K562 (cell line): ENCODE data around the gene SOWAHA. TPM values are rescaled to one million over a fixed set of nuclear protein-coding genes. Genes with fewer than 3 reads are reported as not detected.

Source experiments
- ATAC-seq: fragments of 200-7000 bp; cut with Tn5 transposase; 3 replicates; pipeline ENCODE4 v1.9.1; 2020; ENCODE audit warnings: moderate library complexity
- BruUV-seq: library from RNA; stranded (reverse); fragments of 400-500 nt; replicated peaks from 2 replicates; lab custom pipeline; 2021; lab: Mats Ljungman, UMichigan
- CTCF ChIA-PET: fragments of 300-600 bp; formaldehyde crosslinking; extraction: SDS; loops from one replicate; lab custom pipeline; 2021; ENCODE audit warnings: low intra/inter-chr PET ratio; lab: Yijun Ruan, JAX
- POLR2A ChIA-PET: fragments of 300-600, 350-650 bp; sonication (Branson Sonifier 250); formaldehyde crosslinking; extraction: SDS; loops from one replicate; lab custom pipeline; 2021; ENCODE audit warnings: antibody characterized with exemption, inconsistent platforms; lab: Yijun Ruan, JAX
- DNase-seq, 4 experiments: peaks; one replicate each; pipeline versions ENCODE4 v3.0.0 to v3.0.0-alpha.2; 2011 to 2018; ENCODE audit warnings: low spot score in 3 of 4, mixed read lengths in 3 of 4; ENCODE audit errors: extremely low read depth in 1 of 4
- FAIRE-seq: peaks from 2 replicates; lab custom pipeline; 2011; peaks lifted over from hg19 to GRCh38; lab: Jason Lieb, UNC
- H2AFZ ChIP-seq: 2 replicates; pipeline ENCODE4 v1.6.0; 2011; ENCODE audit warnings: low read depth, low read length, control low read depth, inconsistent platforms
- H3K27ac ChIP-seq: fragments of 200-600 bp; 3 replicates; pipeline ENCODE4 v1.8.0; 2011; ENCODE audit warnings: low read depth, mild to moderate bottlenecking, control low read depth, inconsistent platforms, low read length, moderate library complexity, mixed read lengths; ENCODE audit errors: extremely low read depth
- H3K27me3 ChIP-seq, 2 experiments: fragments of 300-600 bp in 1 of 2; 2 replicates in 1 of 2; 3 replicates in 1 of 2; pipeline versions ENCODE4 v1.6.0 to v1.8.0; 2011; ENCODE audit warnings: inconsistent platforms in 2 of 2, low read length in 2 of 2, mild to moderate bottlenecking in 1 of 2, mixed read lengths in 1 of 2, moderate library complexity in 1 of 2; ENCODE audit not compliant: control insufficient read depth in 2 of 2, insufficient read depth in 2 of 2
- H3K36me3 ChIP-seq: fragments of 300-600 bp; 3 replicates; pipeline ENCODE4 v1.8.0; 2011; ENCODE audit warnings: mild to moderate bottlenecking, low read length, inconsistent platforms; ENCODE audit not compliant: control insufficient read depth, insufficient read depth
- H3K4me1 ChIP-seq, 2 experiments: fragments of 200-600 bp in 1 of 2; replicated peaks in 1 of 2; 2 replicates in 1 of 2; 3 replicates in 1 of 2; pipeline versions ENCODE4 v1.5.1 to v1.8.0; 2011; ENCODE audit warnings: inconsistent platforms in 2 of 2, low read length in 2 of 2, mild to moderate bottlenecking in 1 of 2, mixed read lengths in 1 of 2, moderate library complexity in 1 of 2; ENCODE audit not compliant: control insufficient read depth in 2 of 2, insufficient read depth in 2 of 2
- H3K4me2 ChIP-seq: 2 replicates; pipeline ENCODE4 v1.6.1; 2011; ENCODE audit warnings: low read length, control low read depth, inconsistent platforms, mixed read lengths; ENCODE audit not compliant: insufficient read depth
- H3K4me3 ChIP-seq: fragments of 200-600 bp; sonication (generic), shearing (Covaris generic); 2 replicates; pipeline ENCODE4 v1.5.1; 2016; ENCODE audit warnings: control low read depth, inconsistent platforms
- H3K79me2 ChIP-seq: fragments of 200-600 bp; 3 replicates; pipeline ENCODE4 v1.8.0; 2011; ENCODE audit warnings: low read length, inconsistent platforms; ENCODE audit not compliant: control insufficient read depth, insufficient read depth
- H3K9ac ChIP-seq, 2 experiments: 2 replicates each; pipeline versions ENCODE4 v1.6.0 to v1.6.1; 2011; ENCODE audit warnings: low read depth in 2 of 2, low read length in 2 of 2, control low read depth in 1 of 2, inconsistent platforms in 1 of 2, mild to moderate bottlenecking in 1 of 2, mixed read lengths in 1 of 2; ENCODE audit not compliant: insufficient read depth in 1 of 2
- H3K9me1 ChIP-seq: one replicate; pipeline ENCODE4 v1.6.0; 2011; ENCODE audit warnings: inconsistent platforms, mild to moderate bottlenecking, low read length, moderate library complexity; ENCODE audit not compliant: control insufficient read depth, insufficient read depth
- H3K9me3 ChIP-seq: replicated peaks from 2 replicates; pipeline ENCODE4 v1.5.1; 2011; ENCODE audit warnings: low read depth, low read length, inconsistent platforms; ENCODE audit not compliant: control insufficient read depth, insufficient read depth
- H4K20me1 ChIP-seq: replicated peaks from 2 replicates; pipeline ENCODE4 v1.6.1; 2011; ENCODE audit warnings: low read length, inconsistent platforms, mixed read lengths; ENCODE audit not compliant: control insufficient read depth, insufficient read depth
- HNRNPL ChIP-seq: fragments of 200-400 bp; formaldehyde crosslinking; IDR thresholded peaks from 2 replicates; pipeline ENCODE4 v1.6.1; 2017; ENCODE audit warnings: low read depth, mild to moderate bottlenecking, low read length
- WGBS: fragments of 100-300 bp; shearing (Covaris generic); methylation state at CpG from one replicate; pipeline ENCODE4 v1.1.6; 2016; ENCODE audit warnings: low coverage, mixed read lengths; ENCODE audit not compliant: insufficient coverage; ENCODE audit errors: missing lambda C conversion rate; 5-methylcytosine and 5-hydroxymethylcytosine counted together
- in situ Hi-C: fragments of 300-500 bp; cut with MboI; formaldehyde crosslinking; loops from 4 replicates; pipeline ENCODE4 v1.15.0; 2018; ENCODE audit warnings: inconsistent platforms, mixed read lengths
- intact Hi-C: fragments of 100-400 bp; cut with micrococcal nuclease; formaldehyde crosslinking; loops from 2 replicates; pipeline ENCODE4 v1.14.2; 2022
- polyA plus RNA-seq, 8 experiments: library from polyadenylated mRNA; depleted of rRNA in 4 of 8; stranded (reverse) in 5 of 8; unstranded in 3 of 8; fragments of >200 nt; fragmentation: Nextera tagmentation in 2 of 8; fragmentation: Illumina TruSeq in 1 of 8; extraction: Ambion mirVana in 2 of 8; extraction: Trizol in 1 of 8; gene quantifications; 2 replicates each; pipeline versions ENCODE4 v1.2.1 to v1.2.3, GENCODE V29; 2011 to 2014; ENCODE audit warnings: inconsistent platforms in 1 of 8, missing spikeins in 1 of 8
- total RNA-seq, 7 experiments: library from RNA; depleted of rRNA in 6 of 7; stranded (reverse); fragments of >200 nt in 6 of 7; fragmentation: Illumina TruSeq in 2 of 7; extraction: Trizol in 2 of 7; gene quantifications; 2 replicates each; pipeline versions ENCODE4 v1.2.1 to v1.2.3, GENCODE V29; 2011 to 2021; ENCODE audit warnings: low replicate concordance in 1 of 7
- TF ChIP-seq, protein P1 (sequence below): sonication (generic); formaldehyde crosslinking; IDR thresholded peaks from 2 replicates; pipeline ENCODE4 v1.4.0; 2020; ENCODE audit warnings: mild to moderate bottlenecking, missing genetic modification reagents
- TF ChIP-seq, protein P2 (sequence below): sonication (generic); formaldehyde crosslinking; IDR thresholded peaks from 2 replicates; pipeline ENCODE4 v1.8.1; 2023; ENCODE audit warnings: mild to moderate bottlenecking, missing genetic modification reagents

The SOWAHA gene
- total and polyA plus RNA-seq, 9 of the 15 experiments (the other 6 are each of a cell fraction or from before 2014, with no cell fraction given) = not detected

DNA sequence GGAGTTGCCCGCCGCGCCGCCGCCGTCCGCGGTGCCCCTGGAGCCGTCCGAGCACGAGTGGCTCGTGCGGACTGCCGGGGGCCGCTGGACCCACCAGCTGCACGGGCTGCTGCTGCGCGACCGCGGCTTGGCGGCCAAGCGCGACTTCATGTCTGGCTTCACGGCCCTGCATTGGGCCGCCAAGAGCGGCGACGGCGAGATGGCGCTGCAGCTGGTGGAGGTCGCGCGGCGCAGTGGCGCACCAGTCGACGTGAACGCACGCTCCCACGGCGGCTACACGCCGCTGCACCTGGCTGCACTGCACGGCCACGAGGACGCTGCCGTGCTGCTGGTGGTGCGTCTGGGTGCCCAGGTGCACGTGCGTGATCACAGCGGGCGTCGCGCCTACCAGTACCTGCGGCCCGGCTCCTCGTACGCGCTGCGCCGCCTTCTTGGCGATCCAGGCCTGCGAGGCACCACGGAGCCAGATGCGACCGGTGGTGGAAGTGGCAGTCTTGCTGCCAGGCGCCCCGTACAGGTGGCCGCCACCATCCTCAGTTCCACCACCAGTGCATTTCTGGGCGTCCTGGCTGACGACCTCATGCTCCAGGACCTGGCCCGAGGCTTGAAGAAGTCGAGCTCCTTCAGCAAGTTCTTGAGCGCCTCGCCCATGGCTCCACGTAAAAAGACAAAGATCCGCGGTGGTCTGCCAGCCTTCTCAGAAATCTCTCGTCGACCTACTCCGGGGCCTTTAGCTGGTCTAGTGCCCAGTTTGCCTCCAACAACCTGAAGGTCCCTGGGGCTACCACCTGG, 1.6 kb downstream of the SOWAHA start:
- H3K9ac ChIP-seq = no peak overlapping the region
- intact Hi-C loops (no loop called here), in situ Hi-C loops (no loop called here)
- no peak overlapping the region for H3K4me3 ChIP-seq
- no peaks in the 10 kb centered on the region for H3K27me3 ChIP-seq
- ChIA-PET CTCF (no interaction called here), POLR2A (no interaction called here)
- peaks cover 0 to 8% of the 10 kb centered on the region in 2 experiments; a peak in 1 of 5 replicates for H3K4me1 ChIP-seq
- no peaks in the 10 kb centered on the region for H3K36me3 ChIP-seq
- no peaks in the 10 kb centered on the region for H3K9me3 ChIP-seq
- TF ChIP-seq HNRNPL = 0 out of 2 replicates have a peak, but pooled peaks have one; percentile 7
- TF ChIP-seq, protein P1, sequence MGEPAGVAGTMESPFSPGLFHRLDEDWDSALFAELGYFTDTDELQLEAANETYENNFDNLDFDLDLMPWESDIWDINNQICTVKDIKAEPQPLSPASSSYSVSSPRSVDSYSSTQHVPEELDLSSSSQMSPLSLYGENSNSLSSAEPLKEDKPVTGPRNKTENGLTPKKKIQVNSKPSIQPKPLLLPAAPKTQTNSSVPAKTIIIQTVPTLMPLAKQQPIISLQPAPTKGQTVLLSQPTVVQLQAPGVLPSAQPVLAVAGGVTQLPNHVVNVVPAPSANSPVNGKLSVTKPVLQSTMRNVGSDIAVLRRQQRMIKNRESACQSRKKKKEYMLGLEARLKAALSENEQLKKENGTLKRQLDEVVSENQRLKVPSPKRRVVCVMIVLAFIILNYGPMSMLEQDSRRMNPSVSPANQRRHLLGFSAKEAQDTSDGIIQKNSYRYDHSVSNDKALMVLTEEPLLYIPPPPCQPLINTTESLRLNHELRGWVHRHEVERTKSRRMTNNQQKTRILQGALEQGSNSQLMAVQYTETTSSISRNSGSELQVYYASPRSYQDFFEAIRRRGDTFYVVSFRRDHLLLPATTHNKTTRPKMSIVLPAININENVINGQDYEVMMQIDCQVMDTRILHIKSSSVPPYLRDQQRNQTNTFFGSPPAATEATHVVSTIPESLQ = no peak
- TF ChIP-seq, protein P2, sequence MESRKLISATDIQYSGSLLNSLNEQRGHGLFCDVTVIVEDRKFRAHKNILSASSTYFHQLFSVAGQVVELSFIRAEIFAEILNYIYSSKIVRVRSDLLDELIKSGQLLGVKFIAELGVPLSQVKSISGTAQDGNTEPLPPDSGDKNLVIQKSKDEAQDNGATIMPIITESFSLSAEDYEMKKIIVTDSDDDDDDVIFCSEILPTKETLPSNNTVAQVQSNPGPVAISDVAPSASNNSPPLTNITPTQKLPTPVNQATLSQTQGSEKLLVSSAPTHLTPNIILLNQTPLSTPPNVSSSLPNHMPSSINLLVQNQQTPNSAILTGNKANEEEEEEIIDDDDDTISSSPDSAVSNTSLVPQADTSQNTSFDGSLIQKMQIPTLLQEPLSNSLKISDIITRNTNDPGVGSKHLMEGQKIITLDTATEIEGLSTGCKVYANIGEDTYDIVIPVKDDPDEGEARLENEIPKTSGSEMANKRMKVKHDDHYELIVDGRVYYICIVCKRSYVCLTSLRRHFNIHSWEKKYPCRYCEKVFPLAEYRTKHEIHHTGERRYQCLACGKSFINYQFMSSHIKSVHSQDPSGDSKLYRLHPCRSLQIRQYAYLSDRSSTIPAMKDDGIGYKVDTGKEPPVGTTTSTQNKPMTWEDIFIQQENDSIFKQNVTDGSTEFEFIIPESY (CRISPR knock-in tag) = peak; percentile 95
- WGBS = 96% methylated on average over 35 of the region's 81 CpGs
- H2AFZ ChIP-seq = no peak overlapping the region
- H3K27ac ChIP-seq = no peak overlapping the region
- DNase-seq = no peak
- H3K79me2 ChIP-seq = no peaks in the 10 kb centered on the region
- H4K20me1 ChIP-seq = no peaks in the 10 kb centered on the region
- H3K9me1 ChIP-seq = no peaks in the 10 kb centered on the region
- no peak for FAIRE-seq
- no peak overlapping the region for H3K4me2 ChIP-seq
- BruUV-seq = no TSS peak
- no peak for ATAC-seq
